ENCODE measurements around the gene VPS52. TPM values are rescaled to one million over a fixed set of nuclear protein-coding genes. Genes with fewer than 3 reads are reported as not detected.
A peak's percentile ranks its signal among the peaks of the same experiment; 100 is the strongest.

The VPS52 gene
- total RNA-seq, 2 experiments from 2014 or later = 35.6 to 45.2 TPM

DNA sequence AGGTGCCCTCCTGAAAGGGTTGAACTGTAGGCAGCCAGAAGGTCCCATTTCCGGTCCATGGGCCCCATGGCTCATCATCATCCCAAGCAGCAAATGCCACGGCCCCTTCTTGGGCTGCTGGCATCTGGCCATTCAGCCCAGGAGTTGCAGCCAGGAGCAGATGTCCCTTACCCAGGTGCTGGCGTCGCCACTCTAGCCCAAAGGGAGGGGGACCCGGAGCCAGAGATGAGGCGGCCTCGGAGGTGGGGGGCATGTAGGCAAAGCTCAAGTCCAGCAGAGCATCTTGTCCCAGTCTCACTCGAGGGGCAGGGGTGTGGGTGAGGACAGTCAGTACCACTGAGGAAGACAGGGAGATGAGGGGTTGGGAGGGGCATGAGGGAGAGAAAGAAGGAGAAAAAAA lies 33.4 kb upstream of the VPS52 start:
- peaks cover 37% of the 10 kb centered on the region for H3K4me1 Mint-ChIP-seq
- H3K4me3 Mint-ChIP-seq = no peak overlapping the region
- H3K27me3 Mint-ChIP-seq = no peaks in the 10 kb centered on the region
- ChIA-PET POLR2A (no interaction called here), CTCF (interaction anchor here (0.5 kb wide), 1 partner anchor 13 kb away, joined by 3 read pairs; the partner anchor contains the start of gene ZBTB22)
- no peaks in the 10 kb centered on the region for H3K9me3 Mint-ChIP-seq (ENCODE audit: low read depth)
- intact Hi-C loops (cut with DNase I, micrococcal nuclease) = no loop called here
- no peak overlapping the region for H3K27ac Mint-ChIP-seq
- DNase-seq (no peak), ATAC-seq (no peak)
- H3K36me3 Mint-ChIP-seq (ENCODE audit: low read depth) = peaks cover 52% of the 10 kb centered on the region

DNA sequence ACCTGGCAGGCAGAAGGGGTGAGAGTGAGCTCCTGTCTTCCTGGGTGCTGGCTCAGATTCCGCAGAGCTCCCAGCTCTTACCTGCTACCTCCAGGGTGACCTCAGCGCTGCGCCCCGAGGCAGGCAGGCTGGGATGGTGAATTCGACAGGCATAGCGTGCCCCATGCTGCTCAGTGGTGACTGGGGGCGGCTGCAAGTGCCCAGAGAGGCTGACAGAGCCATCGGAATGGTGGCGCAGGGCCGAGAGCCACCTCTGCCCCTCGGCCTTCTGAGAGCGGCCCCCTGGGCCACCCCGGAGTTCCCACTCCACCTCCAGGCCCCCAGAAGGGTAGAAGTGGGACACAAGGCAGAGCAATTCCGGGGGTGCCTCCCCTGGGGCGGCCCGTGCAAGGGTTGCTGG lies 32.5 kb upstream of the VPS52 start:
- no peaks in the 10 kb centered on the region for H3K27me3 Mint-ChIP-seq
- DNase-seq (no peak), ATAC-seq (no peak)
- intact Hi-C loops (cut with DNase I, micrococcal nuclease) = no loop called here
- peak overlapping the region; percentile 71 for H3K27ac Mint-ChIP-seq
- POLR2A ChIA-PET = no interaction called here
- CTCF ChIA-PET = no interaction called here
- no peak overlapping the region for H3K4me3 Mint-ChIP-seq
- H3K4me1 Mint-ChIP-seq = peaks cover 41% of the 10 kb centered on the region
- H3K9me3 Mint-ChIP-seq (ENCODE audit: low read depth) = no peaks in the 10 kb centered on the region
- peaks cover 59% of the 10 kb centered on the region for H3K36me3 Mint-ChIP-seq (ENCODE audit: low read depth)

DNA sequence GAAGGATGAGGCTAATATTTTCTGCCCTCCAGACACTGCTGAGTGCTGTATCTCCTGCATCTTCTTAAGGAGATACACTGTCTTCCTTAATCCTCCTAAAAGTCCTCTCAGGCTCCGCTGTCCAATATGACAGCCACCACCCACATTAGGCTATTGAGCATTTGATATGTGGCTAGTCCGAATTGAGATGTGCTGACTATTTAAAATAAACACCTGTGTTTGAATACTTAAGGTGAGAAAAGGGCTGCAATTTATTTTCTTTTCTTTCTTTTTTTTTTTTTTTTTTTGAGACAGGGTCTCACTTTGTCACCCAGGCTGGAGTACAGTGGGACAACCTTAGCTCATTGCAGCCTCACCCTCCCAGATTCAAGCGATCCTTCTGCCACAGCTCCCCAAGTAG lies 30.2 kb upstream of the VPS52 start:
- ChIA-PET POLR2A (interaction anchor here (0.6 to 0.7 kb wide), 2 partner anchors 11 to 57 kb away, joined by 4 to 7 read pairs; no protein-coding TSS in a partner anchor), CTCF (interaction anchor here (2.1 kb wide), 1 partner anchor 13 kb away, joined by 9 read pairs; the partner anchor contains the start of genes PFDN6 and WDR46)
- no peaks in the 10 kb centered on the region for H3K9me3 Mint-ChIP-seq (ENCODE audit: low read depth)
- intact Hi-C loops (cut with DNase I, micrococcal nuclease) = no loop called here
- no peak for ATAC-seq
- H3K36me3 Mint-ChIP-seq (ENCODE audit: low read depth) = peaks cover 49% of the 10 kb centered on the region
- no peak overlapping the region for H3K27ac Mint-ChIP-seq
- DNase-seq = no peak
- peaks cover 40% of the 10 kb centered on the region for H3K4me1 Mint-ChIP-seq
- H3K4me3 Mint-ChIP-seq = peak overlapping the region; percentile 80
- no peaks in the 10 kb centered on the region for H3K27me3 Mint-ChIP-seq

DNA sequence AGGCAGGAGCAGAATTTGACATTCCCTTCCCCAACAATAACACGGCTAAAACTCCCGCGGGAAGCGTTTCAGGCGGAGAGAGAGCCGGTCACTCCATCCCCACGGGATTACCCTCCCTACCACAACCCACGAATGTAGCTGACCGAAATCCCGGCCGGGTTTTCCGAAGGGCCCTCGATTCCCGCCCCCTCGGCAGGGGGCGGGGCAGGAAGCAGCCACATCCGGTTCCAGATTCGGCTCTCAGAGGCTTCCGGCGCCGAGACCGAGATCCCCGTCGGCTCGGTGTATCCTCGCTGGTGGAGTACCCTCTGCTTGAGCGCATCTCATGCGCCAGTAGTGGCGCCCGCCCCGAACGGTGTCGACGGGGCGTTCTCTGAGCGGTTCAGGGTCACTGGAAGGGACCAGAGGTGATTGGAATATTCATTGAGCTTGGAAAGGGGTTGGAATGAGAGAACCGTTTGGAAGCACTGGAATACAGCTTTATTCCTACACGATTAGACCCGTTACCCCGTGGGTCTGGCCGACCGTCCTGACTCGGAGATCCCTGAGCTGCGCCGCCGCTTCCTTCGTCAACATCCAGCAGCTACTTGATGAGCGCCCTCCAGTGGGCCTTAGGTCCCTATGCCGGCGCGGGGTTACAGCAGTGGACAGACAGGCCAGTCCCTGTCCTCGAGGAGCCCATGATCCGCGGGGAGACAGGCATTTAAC lies 27.7 kb upstream of the VPS52 start:
- Mint-ChIP-seq H3K27ac (peak overlapping the region; percentile 98), H3K9me3 (ENCODE audit: low read depth) (no peaks in the 10 kb centered on the region), H3K4me1 (peaks cover 28% of the 10 kb centered on the region), H3K36me3 (ENCODE audit: low read depth) (peaks cover 30% of the 10 kb centered on the region), H3K4me3 (peak overlapping the region; percentile 80), H3K27me3 (no peaks in the 10 kb centered on the region)
- intact Hi-C loops (cut with DNase I, micrococcal nuclease) = loop anchor here (1.0 to 5.0 kb wide), 12 partner anchors 10 to 327 kb away; partner anchors contain the start of genes B3GALT4 (in 2 of the 2), PFDN6 (in 2 of the 2), WDR46 (in 2 of the 2) and CUTA (in 1 of the 2)
- peak; percentile 87 for ATAC-seq
- ChIA-PET CTCF (interaction anchor here (0.6 to 1.6 kb wide), 20 partner anchors 9 to 323 kb away, joined by 3 to 17 read pairs (median 3); partner anchors contain the start of genes B3GALT4, PFDN6, RPS18 and TAPBP), POLR2A (interaction anchor here (1.0 to 1.6 kb wide), 8 partner anchors 9 to 327 kb away, joined by 3 to 15 read pairs (median 4); partner anchors contain the start of genes B3GALT4, PFDN6, RPS18 and VPS52)
- DNase-seq = peak; percentile 97

DNA sequence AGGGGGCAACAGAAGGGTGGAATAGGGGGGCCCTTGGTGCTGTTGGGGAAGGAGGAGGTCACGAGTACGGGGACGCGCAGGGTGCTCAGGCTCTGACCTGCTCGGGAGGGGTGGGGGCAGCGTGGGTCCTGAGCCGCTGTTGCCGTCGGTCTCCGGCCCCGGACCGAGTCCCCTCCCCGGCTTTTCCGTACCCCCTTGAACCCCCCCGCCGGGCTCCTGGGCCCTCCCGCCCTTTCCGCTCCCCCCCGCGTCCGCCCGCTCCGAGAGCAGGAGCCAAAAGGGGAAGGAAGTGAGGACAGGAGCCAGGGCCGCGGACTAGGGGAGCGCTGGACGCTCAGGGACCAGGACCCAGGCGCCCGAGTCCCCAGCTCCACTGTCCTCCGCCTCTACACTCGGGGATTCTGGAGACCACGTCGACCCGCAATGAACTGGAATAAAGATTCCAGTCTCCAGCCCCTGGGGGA lies 27.1 kb upstream of the VPS52 start, which contains the start of gene RGL2:
TSS of gene RGL2 (minus strand) at position 170 of the 464 bp plus-strand sequence. CDS start 332 bp downstream, outside the sequence.
- Mint-ChIP-seq H3K27ac (peak within 1 kb of the TSS; percentile 98), H3K36me3 (ENCODE audit: low read depth) (peaks cover 27% of the 10 kb centered on the region), H3K4me1 (peaks cover 27% of the 10 kb centered on the region), H3K9me3 (ENCODE audit: low read depth) (no peaks in the 10 kb centered on the region), H3K27me3 (no peaks in the 10 kb centered on the region), H3K4me3 (peak within 1 kb of the TSS; percentile 80)
- DNase-seq (peak; percentile 76), ATAC-seq (peak; percentile 25)
- intact Hi-C loops (cut with DNase I, micrococcal nuclease) = loop anchor here (1.0 to 5.0 kb wide), 12 partner anchors 10 to 327 kb away; partner anchors contain the start of genes B3GALT4 (in 2 of the 2), PFDN6 (in 2 of the 2), WDR46 (in 2 of the 2) and CUTA (in 1 of the 2)
- ChIA-PET POLR2A (interaction anchor here (1.0 to 1.6 kb wide), 6 partner anchors 10 to 327 kb away, joined by 3 to 15 read pairs (median 6); partner anchors contain the start of genes B3GALT4, PFDN6, RPS18 and VPS52), CTCF (interaction anchor here (0.6 to 1.6 kb wide), 14 partner anchors 8 to 130 kb away, joined by 3 to 17 read pairs (median 4); partner anchors contain the start of genes PFDN6, TAPBP, WDR46 and ZBTB22)

DNA sequence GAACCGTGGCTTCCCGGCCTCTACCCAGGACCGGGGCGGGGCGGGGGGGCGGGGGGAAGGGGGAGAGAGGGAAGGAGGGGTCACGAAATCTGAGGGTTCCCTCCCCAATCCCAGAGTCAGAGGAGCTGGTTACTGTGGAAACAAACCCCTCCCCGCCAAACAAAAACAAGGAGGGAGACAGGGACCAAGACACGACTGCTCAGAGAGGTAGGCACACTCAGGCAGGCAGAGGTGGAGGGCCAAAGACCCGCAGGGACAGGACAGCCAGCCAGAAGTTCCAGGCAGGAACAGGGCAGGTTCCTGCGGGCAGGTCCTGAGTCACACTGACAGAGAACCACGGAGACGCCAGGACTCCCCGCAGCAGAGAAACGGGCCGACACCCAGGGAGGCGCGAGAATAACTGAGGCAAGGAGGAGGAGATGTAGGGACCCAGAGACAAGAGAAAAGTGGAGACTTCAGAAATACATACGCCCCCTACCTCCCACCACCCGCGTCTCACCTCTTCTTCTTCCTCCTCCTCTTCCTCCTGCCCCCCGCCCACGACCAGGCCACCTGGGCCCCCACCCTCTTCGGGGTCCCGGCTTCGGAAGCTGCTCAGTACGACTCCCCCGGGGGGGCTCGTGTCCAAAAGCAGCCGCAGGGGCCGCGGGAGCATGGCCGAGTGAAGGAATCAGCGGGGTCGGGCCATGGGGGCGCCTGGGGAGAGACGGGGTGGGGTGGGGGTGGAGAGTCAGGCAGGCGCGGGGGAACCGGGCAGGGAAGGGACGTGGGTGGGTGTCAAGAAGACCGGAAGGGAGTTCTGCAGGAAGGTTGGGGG lies 26.5 kb upstream of the VPS52 start:
- H3K27ac Mint-ChIP-seq = peak overlapping the region; percentile 93
- ChIA-PET CTCF (interaction anchor here (1.2 to 1.6 kb wide), 7 partner anchors 7 to 131 kb away, joined by 3 to 17 read pairs (median 6); partner anchors contain the start of genes PFDN6, WDR46 and ZBTB22), POLR2A (interaction anchor here (0.6 to 1.6 kb wide), 5 partner anchors 9 to 1724 kb away, joined by 3 to 14 read pairs (median 4); partner anchors contain the start of genes B3GALT4, PFDN6, RPS18 and VPS52)
- H3K4me1 Mint-ChIP-seq = peaks cover 25% of the 10 kb centered on the region
- DNase-seq (peak; percentile 78), ATAC-seq (peak; percentile 39)
- H3K27me3 Mint-ChIP-seq = no peaks in the 10 kb centered on the region
- H3K9me3 Mint-ChIP-seq (ENCODE audit: low read depth) = no peaks in the 10 kb centered on the region
- intact Hi-C loops (cut with DNase I, micrococcal nuclease) = loop anchor here in 1 of 2 experiments (5.0 kb wide), 1 partner anchor 326 kb away; no protein-coding TSS in a partner anchor
- peaks cover 25% of the 10 kb centered on the region for H3K36me3 Mint-ChIP-seq (ENCODE audit: low read depth)
- peak overlapping the region; percentile 80 for H3K4me3 Mint-ChIP-seq

DNA sequence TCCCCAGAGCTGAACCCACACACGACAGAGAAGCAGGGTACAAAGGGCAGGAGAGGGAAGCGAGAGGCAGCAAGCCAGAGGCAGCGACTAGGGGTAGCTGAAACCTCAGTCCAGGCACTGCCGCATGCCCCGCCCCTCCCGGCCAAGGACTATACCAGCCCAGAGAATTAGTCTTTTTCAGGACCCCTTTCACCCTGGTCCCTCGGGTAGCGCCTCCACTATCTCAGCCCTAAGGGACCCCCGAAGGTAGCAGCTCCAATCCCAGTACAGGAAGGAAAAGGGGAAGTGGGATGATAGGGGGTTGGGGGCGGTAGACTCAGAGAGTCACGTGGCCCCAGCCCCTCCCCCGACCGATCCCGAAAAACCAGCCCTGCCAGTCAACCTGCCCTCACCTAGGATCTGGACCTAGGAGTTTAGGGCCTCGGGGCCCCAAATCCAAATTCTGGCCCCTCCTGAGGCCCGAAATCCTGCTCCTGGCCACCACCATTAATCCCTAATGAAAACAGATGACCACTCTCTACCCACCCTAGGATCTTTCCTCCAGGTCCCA lies 25.8 kb upstream of the VPS52 start:
- DNase-seq = peak; percentile 37
- no peak for ATAC-seq

DNA sequence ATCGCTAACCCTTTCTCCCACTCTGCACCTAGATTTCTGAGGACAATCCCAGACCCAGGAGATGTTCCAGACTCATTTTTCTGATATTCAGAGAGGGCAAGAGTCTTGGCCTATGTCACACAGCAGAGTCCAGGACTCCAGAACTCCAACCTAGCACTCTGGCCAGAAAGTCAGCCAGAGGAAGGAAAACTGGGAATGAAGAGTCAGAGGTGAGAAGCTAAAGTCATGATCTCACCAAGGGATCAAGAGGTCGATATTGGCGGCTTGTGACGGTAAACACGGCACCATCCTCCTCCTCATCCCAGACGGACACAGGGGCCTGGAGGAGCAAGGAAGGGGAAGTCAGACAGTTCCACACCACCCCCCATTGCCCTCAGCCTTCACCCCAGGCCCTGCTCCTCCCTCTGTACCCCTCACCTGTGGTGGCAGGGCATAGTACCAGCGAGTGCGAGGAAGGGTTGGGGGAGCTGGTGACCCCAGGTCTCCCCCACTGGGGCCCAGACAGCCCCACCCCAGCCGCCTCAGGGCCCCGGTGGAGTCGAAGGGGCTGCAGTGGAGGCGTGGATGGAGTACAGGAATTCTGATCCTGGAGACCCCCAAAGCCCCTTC lies 25.2 kb upstream of the VPS52 start:
- H3K36me3 Mint-ChIP-seq (ENCODE audit: low read depth) = peaks cover 26% of the 10 kb centered on the region
- ChIA-PET POLR2A (no interaction called here), CTCF (interaction anchor here (0.7 to 1.6 kb wide), 3 partner anchors 18 to 107 kb away, joined by 3 to 4 read pairs (median 3); no protein-coding TSS in a partner anchor)
- peaks cover 25% of the 10 kb centered on the region for H3K4me1 Mint-ChIP-seq
- DNase-seq (no peak), ATAC-seq (no peak)
- peak overlapping the region; percentile 80 for H3K4me3 Mint-ChIP-seq
- H3K9me3 Mint-ChIP-seq (ENCODE audit: low read depth) = no peaks in the 10 kb centered on the region
- no peaks in the 10 kb centered on the region for H3K27me3 Mint-ChIP-seq
- intact Hi-C loops (cut with DNase I, micrococcal nuclease) = loop anchor here in 1 of 2 experiments (5.0 kb wide), 1 partner anchor 325 kb away; no protein-coding TSS in a partner anchor
- H3K27ac Mint-ChIP-seq = no peak overlapping the region

More for the DNA sequence above, 25.8 kb upstream of the VPS52 start:
- H3K27me3 Mint-ChIP-seq = no peaks in the 10 kb centered on the region
- intact Hi-C loops (cut with DNase I, micrococcal nuclease) = loop anchor here in 1 of 2 experiments (5.0 kb wide), 1 partner anchor 325 kb away; no protein-coding TSS in a partner anchor
- H3K4me3 Mint-ChIP-seq = peak overlapping the region; percentile 80
- no peaks in the 10 kb centered on the region for H3K9me3 Mint-ChIP-seq (ENCODE audit: low read depth)
- peaks cover 28% of the 10 kb centered on the region for H3K36me3 Mint-ChIP-seq (ENCODE audit: low read depth)
- CTCF ChIA-PET = interaction anchor here (0.7 to 1.6 kb wide), 3 partner anchors 19 to 107 kb away, joined by 3 to 4 read pairs (median 3); no protein-coding TSS in a partner anchor
- peaks cover 25% of the 10 kb centered on the region for H3K4me1 Mint-ChIP-seq
- H3K27ac Mint-ChIP-seq = peak overlapping the region; percentile 51
- POLR2A ChIA-PET = interaction anchor here (0.6 to 1.0 kb wide), 3 partner anchors 20 to 1724 kb away, joined by 3 to 6 read pairs (median 3); partner anchors contain the start of gene B3GALT4

DNA sequence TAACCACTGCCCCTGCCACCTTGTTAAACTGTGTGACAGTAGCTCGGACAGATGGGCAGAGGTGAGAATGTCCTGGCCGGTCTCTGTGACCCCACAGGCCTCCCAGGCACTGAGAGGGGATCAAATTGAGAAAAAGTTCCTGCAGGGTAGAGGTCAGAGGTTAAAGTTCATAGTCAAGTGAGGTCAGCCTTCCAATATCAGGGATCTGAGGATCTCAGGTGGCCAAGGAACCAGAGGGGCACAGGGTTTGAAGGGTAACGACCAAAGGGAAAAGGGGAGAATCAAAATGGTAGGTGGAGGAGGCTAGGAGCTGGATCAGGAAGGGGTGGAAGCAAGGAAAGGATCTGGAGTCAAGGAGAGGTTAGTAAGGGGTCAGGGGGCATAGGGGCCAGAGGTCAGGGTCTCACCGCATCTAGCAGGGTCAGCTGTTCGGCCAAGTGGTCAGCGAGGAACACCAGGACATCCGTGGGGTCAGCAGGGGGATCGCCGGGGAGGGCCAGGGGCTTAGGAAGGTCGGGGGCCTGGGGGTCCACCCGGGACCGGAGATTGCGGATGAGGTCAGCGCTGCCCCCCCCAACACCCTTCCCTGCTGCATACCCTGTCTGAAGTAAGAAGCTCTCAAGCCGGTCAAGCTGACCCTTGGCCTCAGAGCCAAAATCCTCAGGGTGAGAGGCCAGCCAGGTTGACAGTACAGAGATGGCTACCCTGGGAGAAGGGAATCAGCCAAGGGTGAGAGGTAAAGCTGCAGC lies 24.1 kb upstream of the VPS52 start:
- Mint-ChIP-seq H3K9me3 (ENCODE audit: low read depth) (no peaks in the 10 kb centered on the region), H3K36me3 (ENCODE audit: low read depth) (peaks cover 24% of the 10 kb centered on the region), H3K27me3 (no peaks in the 10 kb centered on the region), H3K27ac (no peak overlapping the region), H3K4me1 (peaks cover 27% of the 10 kb centered on the region), H3K4me3 (no peak overlapping the region)
- intact Hi-C loops (cut with DNase I, micrococcal nuclease) = loop anchor here in 1 of 2 experiments (5.0 kb wide), 1 partner anchor 323 kb away; no protein-coding TSS in a partner anchor
- DNase-seq (no peak), ATAC-seq (no peak)
- ChIA-PET POLR2A (no interaction called here), CTCF (interaction anchor here (0.6 kb wide), 1 partner anchor 141 kb away, joined by 3 read pairs; no protein-coding TSS in a partner anchor)

All from activated CD4-positive, alpha-beta T cell treated with anti-CD3 and anti-CD28 coated beads for 36 hours (primary cell).